ENCODE measurements around the gene NFYB. TPM values are rescaled to one million over a fixed set of nuclear protein-coding genes. Genes with fewer than 3 reads are reported as not detected.
"Not testable (repeated sequence)": the region's sequence is repeated elsewhere in the genome, so short reads cannot be mapped to it uniquely, and the experiment has no call there.

Gene NFYB
- total RNA-seq, 4 donors from 2014 or later: 40.9 to 63.0 (median 44.9) TPM

DNA sequence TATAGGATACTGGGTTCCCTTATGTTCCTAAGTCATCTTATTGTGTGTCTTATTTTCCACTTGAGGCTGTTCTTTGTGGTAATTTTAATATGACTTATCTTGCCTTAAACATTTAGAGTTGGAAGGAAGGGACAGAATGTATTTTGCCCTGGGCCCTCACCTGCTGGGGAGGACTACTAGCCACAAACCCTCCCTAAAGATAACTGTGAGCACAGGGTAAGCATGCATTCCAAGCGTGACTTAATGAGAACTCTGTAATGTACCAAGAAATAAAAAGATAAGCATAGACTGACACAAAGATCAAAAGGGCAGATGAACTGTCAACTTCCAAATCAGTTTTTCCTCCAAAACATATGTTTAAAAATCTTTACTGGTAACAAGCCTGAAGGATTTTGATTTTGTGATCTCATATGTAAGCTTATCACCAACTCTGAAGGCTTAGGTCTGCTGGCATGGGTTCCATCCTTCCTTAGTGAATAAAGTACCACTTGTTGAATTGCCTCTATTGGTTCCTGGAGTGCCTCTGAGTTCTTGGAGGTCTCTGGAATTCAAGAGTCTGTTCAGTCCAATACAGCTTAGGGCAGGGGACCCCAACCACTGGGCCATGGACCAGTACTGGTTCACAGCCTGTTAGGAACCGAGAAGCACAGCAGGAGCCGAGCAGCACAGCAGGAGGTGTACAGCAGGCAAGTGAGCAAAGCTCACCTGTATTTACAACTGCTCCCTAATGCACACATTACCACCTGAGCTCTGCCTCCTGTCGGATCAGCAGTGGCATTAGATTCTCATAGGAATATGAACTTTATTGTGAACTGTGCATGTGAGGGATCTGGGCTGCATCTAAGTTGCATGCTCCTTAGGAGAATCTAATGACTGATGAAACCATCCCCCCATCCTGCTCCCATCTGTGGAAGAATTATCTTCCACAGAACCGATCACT lies 29.8 kb upstream of the NFYB start:
- intact Hi-C loops (cut with DNase I; ENCODE audit: low total_unique reads): no loop called here
- H3K36me3 ChIP-seq: no peaks in the 10 kb centered on the region
- H3K27ac ChIP-seq: no peak overlapping the region
- no peak for DNase-seq
- no peak for TF ChIP-seq POLR2A (IDR thresholded peaks at IDR 0.05)
- no peak for TF ChIP-seq CTCF (IDR thresholded peaks at IDR 0.05)
- H3K4me3 ChIP-seq: no peak overlapping the region
- H3K9me3 ChIP-seq: no peaks in the 10 kb centered on the region
- no peaks in the 10 kb centered on the region for H3K4me1 ChIP-seq
- H3K27me3 ChIP-seq: no peaks in the 10 kb centered on the region

- Histone ChIP-seq H3K27me3 (no peaks in the 10 kb centered on the region), H3K9me3 (no peaks in the 10 kb centered on the region), H3K36me3 (no peaks in the 10 kb centered on the region), H3K27ac (peak overlapping the region in 1 of 2 donors; percentile 32), H3K4me3 (no peak overlapping the region), H3K4me1 (no peaks in the 10 kb centered on the region)
- intact Hi-C loops (cut with DNase I; ENCODE audit: low total_unique reads): no loop called here
- DNase-seq: no peak
- TF ChIP-seq CTCF (IDR thresholded peaks at IDR 0.05): no peak
- no peak for TF ChIP-seq POLR2A (IDR thresholded peaks at IDR 0.05)
Observed at GRCh38 chr12:104166465-104166864, 28.5 kb upstream of the NFYB start.

DNA sequence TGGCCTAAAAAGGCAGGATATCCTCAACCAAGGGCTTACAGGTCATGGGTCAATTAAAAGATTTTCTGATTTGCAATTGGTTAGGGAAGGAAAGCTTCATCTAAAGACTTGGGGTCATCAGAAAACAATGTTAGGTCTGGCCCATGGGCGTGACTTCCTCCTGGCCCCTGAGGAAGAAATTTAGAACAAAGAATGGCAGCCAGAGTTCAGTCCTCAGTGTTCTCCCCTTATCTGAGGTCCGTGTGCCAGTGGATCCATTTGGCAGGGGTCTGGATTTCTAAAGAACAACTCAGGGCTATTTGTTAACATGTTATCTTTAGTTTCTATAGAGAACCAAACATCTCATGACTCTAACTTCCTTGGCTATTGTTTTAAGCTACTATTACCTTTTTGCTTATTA lies 27.8 kb upstream of the NFYB start:
- DNase-seq: no peak
- peak overlapping the region in 1 of 2 donors; percentile 32 for H3K27ac ChIP-seq
- intact Hi-C loops (cut with DNase I; ENCODE audit: low total_unique reads): no loop called here

GRCh38 chr12:104164634-104165033 lies 26.6 kb upstream of the NFYB start:
- no peak overlapping the region for H3K27ac ChIP-seq
- no peak for TF ChIP-seq POLR2A (IDR thresholded peaks at IDR 0.05)
- no peak for TF ChIP-seq CTCF (IDR thresholded peaks at IDR 0.05)
- DNase-seq: no peak
- H3K4me1 ChIP-seq: no peaks in the 10 kb centered on the region
- no peaks in the 10 kb centered on the region for H3K9me3 ChIP-seq
- H3K36me3 ChIP-seq: no peaks in the 10 kb centered on the region
- no peak overlapping the region for H3K4me3 ChIP-seq
- intact Hi-C loops (cut with DNase I; ENCODE audit: low total_unique reads): no loop called here
- H3K27me3 ChIP-seq: no peaks in the 10 kb centered on the region

More for the DNA sequence above, 27.8 kb upstream of the NFYB start:
- no peaks in the 10 kb centered on the region for H3K27me3 ChIP-seq
- H3K36me3 ChIP-seq: no peaks in the 10 kb centered on the region
- no peak for TF ChIP-seq CTCF (IDR thresholded peaks at IDR 0.05)
- TF ChIP-seq POLR2A (IDR thresholded peaks at IDR 0.05): no peak
- H3K9me3 ChIP-seq: no peaks in the 10 kb centered on the region
- no peak overlapping the region for H3K4me3 ChIP-seq
- H3K4me1 ChIP-seq: no peaks in the 10 kb centered on the region

GRCh38 chr12:104163631-104164030 lies 25.6 kb upstream of the NFYB start:
- no peaks in the 10 kb centered on the region for H3K9me3 ChIP-seq
- no peak overlapping the region for H3K4me3 ChIP-seq
- no peaks in the 10 kb centered on the region for H3K36me3 ChIP-seq
- no peak for TF ChIP-seq POLR2A (IDR thresholded peaks at IDR 0.05)
- TF ChIP-seq CTCF (IDR thresholded peaks at IDR 0.05): no peak
- intact Hi-C loops (cut with DNase I; ENCODE audit: low total_unique reads): no loop called here
- DNase-seq: no peak
- H3K4me1 ChIP-seq: no peaks in the 10 kb centered on the region
- H3K27ac ChIP-seq: no peak overlapping the region
- no peaks in the 10 kb centered on the region for H3K27me3 ChIP-seq

GRCh38 chr12:104163028-104163427 lies 25.0 kb upstream of the NFYB start:
- H3K36me3 ChIP-seq; intact Hi-C loops (cut with DNase I; ENCODE audit: low total_unique reads); H3K4me3 ChIP-seq; H3K27ac ChIP-seq; H3K27me3 ChIP-seq; DNase-seq; H3K4me1 ChIP-seq; H3K9me3 ChIP-seq: not testable (repeated sequence)
